ENCODE results near the gene DNAJA4. TPM values are rescaled to one million over a fixed set of nuclear protein-coding genes. Genes with fewer than 3 reads are reported as not detected.

The DNAJA4 gene
- total and polyA plus RNA-seq, 2 experiments from 2014 or later = 5.0 to 12.5 TPM

GRCh38 chr15:78263351-78263781, 996 bp upstream of the DNAJA4 start (continued):
- TF ChIP-seq NANOG (IDR thresholded peaks at IDR 0.05; ENCODE audit: borderline replicate concordance) (no peak), CREB1 (CRISPR knock-in tag; IDR thresholded peaks at IDR 0.05; ENCODE audit: low read depth) (no peak), STAT1 (IDR thresholded peaks at IDR 0.05; ENCODE audit: unreplicated experiment) (no peak)

GRCh38 chr15:78263907-78264303, 457 bp upstream of the DNAJA4 start:
- no peak; the same call in 1 of the 3 replicates for ATAC-seq

More at GRCh38 chr15:78263907-78264303, 457 bp upstream of the DNAJA4 start:
- Histone ChIP-seq H3K79me2 (replicated peaks; ENCODE audit: insufficient read depth) (no peaks in the 10 kb centered on the region), H3K4me3 (peak overlapping the region; percentile 61), H3K27ac (ENCODE audit: low read depth) (no peak overlapping the region), H3K4me2 (peak overlapping the region; percentile 78; the same call in 1 of the 2 replicates), H3K27me3 (ENCODE audit: insufficient read depth) (peaks cover 26% of the 10 kb centered on the region), H3F3A (replicated peaks; ENCODE audit: low read depth) (peaks cover 8% of the 10 kb centered on the region; the same call in 1 of the 2 replicates), H3K4me1 (ENCODE audit: insufficient read depth) (no peaks in the 10 kb centered on the region), H4K20me1 (replicated peaks; ENCODE audit: insufficient read depth) (no peaks in the 10 kb centered on the region), H2AFZ (peak overlapping the region; percentile 94), H3K9me2 (ENCODE audit: insufficient read depth) (no peaks in the 10 kb centered on the region; the same call in 1 of the 2 replicates), H3K36me3 (ENCODE audit: insufficient read depth) (no peaks in the 10 kb centered on the region)
- no peaks in the 10 kb centered on the region for H3K36me3 Mint-ChIP-seq (ENCODE audit: low read depth)
- H3K4me1 Mint-ChIP-seq = peaks cover 3% of the 10 kb centered on the region; the same call in 1 of the 3 replicates
- no peak for DNase-seq (ENCODE audit: low spot score)
- peaks cover 19% of the 10 kb centered on the region for H3K27me3 Mint-ChIP-seq (ENCODE audit: insufficient read depth, low read depth, poor library complexity)
- peak overlapping the region; percentile 54; the same call in 2 of the 3 replicates for H3K4me3 Mint-ChIP-seq
- H3K27ac Mint-ChIP-seq = no peak overlapping the region
- H3K9me3 Mint-ChIP-seq = no peaks in the 10 kb centered on the region
- TF ChIP-seq ZNF462 (CRISPR knock-in tag; IDR thresholded peaks at IDR 0.05) (no peak), EZH2 (IDR thresholded peaks at IDR 0.05; ENCODE audit: low read depth, unreplicated experiment) (no peak), CREB1 (CRISPR knock-in tag; IDR thresholded peaks at IDR 0.05; ENCODE audit: low read depth) (no peak), STAT1 (IDR thresholded peaks at IDR 0.05; ENCODE audit: unreplicated experiment) (no peak), POLR2AphosphoS5 (IDR thresholded peaks at IDR 0.05; ENCODE audit: low read depth) (0 out of 2 replicates have a peak, but pooled peaks have one; percentile 10)
